ENCODE results near the gene TRAF3.

DNA sequence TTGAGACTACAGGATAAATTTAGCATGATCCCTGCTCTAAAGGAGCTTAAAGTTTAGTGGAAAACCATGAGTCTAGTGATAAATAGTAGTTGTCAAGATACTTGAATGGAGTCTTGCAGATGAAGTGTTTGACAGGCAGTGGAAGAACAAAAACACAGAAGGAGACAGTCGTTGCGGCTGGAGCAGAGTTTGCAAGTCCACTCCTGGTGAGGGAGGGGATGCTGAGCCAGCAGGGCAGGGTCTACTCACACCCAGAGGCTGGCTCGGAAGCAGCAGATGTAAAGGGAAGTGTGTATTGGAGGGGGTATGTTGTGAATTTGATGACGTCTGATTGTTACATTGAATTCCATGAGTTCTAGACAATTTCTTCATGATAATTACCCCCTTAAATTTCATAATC is 61.3 kb downstream of the TRAF3 start:
- TF ChIP-seq, protein P1, sequence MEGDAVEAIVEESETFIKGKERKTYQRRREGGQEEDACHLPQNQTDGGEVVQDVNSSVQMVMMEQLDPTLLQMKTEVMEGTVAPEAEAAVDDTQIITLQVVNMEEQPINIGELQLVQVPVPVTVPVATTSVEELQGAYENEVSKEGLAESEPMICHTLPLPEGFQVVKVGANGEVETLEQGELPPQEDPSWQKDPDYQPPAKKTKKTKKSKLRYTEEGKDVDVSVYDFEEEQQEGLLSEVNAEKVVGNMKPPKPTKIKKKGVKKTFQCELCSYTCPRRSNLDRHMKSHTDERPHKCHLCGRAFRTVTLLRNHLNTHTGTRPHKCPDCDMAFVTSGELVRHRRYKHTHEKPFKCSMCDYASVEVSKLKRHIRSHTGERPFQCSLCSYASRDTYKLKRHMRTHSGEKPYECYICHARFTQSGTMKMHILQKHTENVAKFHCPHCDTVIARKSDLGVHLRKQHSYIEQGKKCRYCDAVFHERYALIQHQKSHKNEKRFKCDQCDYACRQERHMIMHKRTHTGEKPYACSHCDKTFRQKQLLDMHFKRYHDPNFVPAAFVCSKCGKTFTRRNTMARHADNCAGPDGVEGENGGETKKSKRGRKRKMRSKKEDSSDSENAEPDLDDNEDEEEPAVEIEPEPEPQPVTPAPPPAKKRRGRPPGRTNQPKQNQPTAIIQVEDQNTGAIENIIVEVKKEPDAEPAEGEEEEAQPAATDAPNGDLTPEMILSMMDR (IDR thresholded peaks at IDR 0.05 in 8 of 11, conservative IDR thresholded peaks at IDR 0.05 in 3 of 11), result no peak
- TF ChIP-seq POLR2A (IDR thresholded peaks at IDR 0.05) (no peak), POLR2AphosphoS5 (IDR thresholded peaks at IDR 0.05) (no peak)

All from spleen (tissue), 7 donors.